ENCODE data around the gene ZNF8.

DNA sequence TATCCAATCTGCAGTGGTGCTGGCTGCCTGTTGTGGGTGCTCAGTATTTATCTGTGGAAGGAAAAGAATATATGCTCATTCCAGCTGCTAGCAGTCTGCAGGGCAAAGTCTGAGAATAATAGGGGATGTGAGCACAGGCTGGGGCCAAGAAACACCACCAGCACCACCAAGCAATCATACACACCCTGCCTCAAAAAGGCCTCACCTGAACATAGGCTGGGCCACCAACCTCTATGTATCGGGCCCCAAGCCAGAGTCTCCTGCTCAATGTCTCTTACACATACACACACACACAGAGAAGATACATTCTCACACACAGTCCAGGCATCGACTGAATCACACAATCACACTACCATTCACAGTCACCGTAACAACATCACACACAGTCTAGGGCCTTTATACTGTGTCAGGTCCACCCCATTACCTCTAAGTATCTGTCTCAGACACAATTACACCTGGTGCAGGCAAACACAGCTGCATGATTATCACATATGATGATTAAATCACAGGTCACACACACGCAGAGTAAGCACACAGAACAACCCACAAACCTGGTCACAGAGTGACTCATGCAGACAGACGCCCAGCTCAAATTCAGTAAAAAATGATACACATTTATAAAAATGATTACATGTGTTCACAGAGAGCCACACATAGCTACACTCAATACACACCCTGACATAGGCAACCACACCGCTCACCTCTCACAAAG lies 46.7 kb downstream of the ZNF8 start:
- TF ChIP-seq FOS (IDR thresholded peaks at IDR 0.05; ENCODE audit: low read depth, low read length): 0 out of 2 replicates have a peak, but pooled peaks have one; percentile 10
- no peak for TF ChIP-seq CTCF (conservative IDR thresholded peaks at IDR 0.05; ENCODE audit: low read depth, low read length)
